Vagina (tissue), 2 donors: ENCODE measurements around the gene MED31. TPM values are rescaled to one million over a fixed set of nuclear protein-coding genes. Genes with fewer than 3 reads are reported as not detected.
"Not testable (repeated sequence)": the region's sequence is repeated elsewhere in the genome, so short reads cannot be mapped to it uniquely, and the experiment has no call there.

Source experiments
- DNase-seq, 2 donors: peaks; one replicate each; pipeline ENCODE4 v3.0.0-alpha.2; 2017; ENCODE audit errors: extremely low spot score in 2 of 2
- H3K27ac ChIP-seq: fragments of 200-600 bp; sonication (generic); one replicate; pipeline ENCODE4 v1.5.1; 2019
- H3K27me3 ChIP-seq: fragments of 200-600 bp; sonication (generic); one replicate; pipeline ENCODE4 v1.5.1; 2019
- H3K36me3 ChIP-seq, 2 donors: fragments of 200-600 bp; sonication (generic); one replicate each; pipeline ENCODE4 v1.5.1; 2017 to 2019
- H3K4me1 ChIP-seq: fragments of 200-600 bp; sonication (generic); one replicate; pipeline ENCODE4 v1.5.1; 2019
- H3K4me3 ChIP-seq, 2 donors: fragments of 200-600 bp; sonication (generic); 1 replicate in 1 of 2; 2 replicates in 1 of 2; pipeline ENCODE4 v1.5.1; 2016 to 2019
- H3K9me3 ChIP-seq: fragments of 200-600 bp; sonication (generic); one replicate; pipeline ENCODE4 v1.5.1; 2019
- CTCF ChIP-seq, 3 experiments: fragments of 450-650 bp in 2 of 3; fragments of 200-600 bp in 1 of 3; sonication (generic) in 1 of 3; IDR thresholded peaks; one replicate each; pipeline ENCODE4 v1.5.1; 2017 to 2019; ENCODE audit warnings: antibody characterized with exemption in 3 of 3, mild to moderate bottlenecking in 2 of 3, moderate library complexity in 2 of 3
- POLR2A ChIP-seq, 2 donors: fragments of 450-650 bp; IDR thresholded peaks; one replicate each; pipeline ENCODE4 v1.6.1; 2017; ENCODE audit warnings: antibody characterized with exemption in 2 of 2, mild to moderate bottlenecking in 2 of 2, moderate library complexity in 2 of 2
- POLR2AphosphoS5 ChIP-seq, 2 donors: sonication (generic); formaldehyde crosslinking; IDR thresholded peaks; one replicate each; pipeline ENCODE4 v1.9.0; 2017; ENCODE audit warnings: antibody characterized with exemption in 2 of 2, mild to moderate bottlenecking in 2 of 2, low read depth in 1 of 2; ENCODE audit not compliant: insufficient read depth in 1 of 2
- intact Hi-C: fragments of 100-400 bp; cut with DNase I; formaldehyde crosslinking; loops from one replicate; pipeline ENCODE4 v1.15.1; 2023
- total RNA-seq: library from RNA; depleted of rRNA; stranded (reverse); fragments of >200 nt; gene quantifications from one replicate; pipeline ENCODE4 v1.2.3, GENCODE V29; 2016

The MED31 gene
- total RNA-seq, 1 donor from 2014 or later = 13.3 TPM

GRCh38 chr17:6696906-6697305, 45.5 kb upstream of the MED31 start:
- H3K4me3 ChIP-seq = no peak overlapping the region
- no peaks in the 10 kb centered on the region for H3K4me1 ChIP-seq
- no peak for TF ChIP-seq CTCF (IDR thresholded peaks at IDR 0.05)
- no peak for TF ChIP-seq POLR2A (IDR thresholded peaks at IDR 0.05)
- TF ChIP-seq POLR2AphosphoS5 (IDR thresholded peaks at IDR 0.05; ENCODE audit: insufficient read depth in 1 of 2, low read depth in 1 of 2) = no peak
- H3K27ac ChIP-seq = no peak overlapping the region
- intact Hi-C loops = no loop called here
- no peaks in the 10 kb centered on the region for H3K9me3 ChIP-seq
- no peaks in the 10 kb centered on the region for H3K27me3 ChIP-seq
- H3K36me3 ChIP-seq = no peaks in the 10 kb centered on the region
- DNase-seq = no peak

DNA sequence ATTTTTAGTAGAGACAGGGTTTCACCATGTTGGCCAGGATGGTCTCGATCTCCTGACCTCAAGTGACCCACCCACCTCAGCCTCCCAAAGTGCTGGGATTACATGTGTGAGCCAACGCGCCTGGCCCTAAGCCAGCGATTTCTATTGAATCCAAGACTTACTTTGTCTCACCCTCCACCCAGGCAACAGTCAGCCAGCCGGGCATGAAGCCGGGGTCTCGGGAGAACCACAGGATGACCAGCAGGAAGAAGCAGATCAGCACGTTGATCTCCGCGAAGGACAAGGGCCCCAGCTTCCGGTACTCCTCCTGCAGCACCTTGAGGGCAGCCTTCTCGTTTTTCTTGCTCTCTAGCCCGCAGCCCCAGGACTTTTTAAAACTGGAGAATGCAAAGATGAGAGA, 44.2 kb upstream of the MED31 start:
- H3K27ac ChIP-seq = no peak overlapping the region
- no peak for DNase-seq
- no peaks in the 10 kb centered on the region for H3K27me3 ChIP-seq
- TF ChIP-seq CTCF (IDR thresholded peaks at IDR 0.05) = no peak
- H3K4me3 ChIP-seq = no peak overlapping the region
- no peaks in the 10 kb centered on the region for H3K9me3 ChIP-seq
- no peaks in the 10 kb centered on the region for H3K36me3 ChIP-seq
- intact Hi-C loops = no loop called here
- H3K4me1 ChIP-seq = no peaks in the 10 kb centered on the region

DNA sequence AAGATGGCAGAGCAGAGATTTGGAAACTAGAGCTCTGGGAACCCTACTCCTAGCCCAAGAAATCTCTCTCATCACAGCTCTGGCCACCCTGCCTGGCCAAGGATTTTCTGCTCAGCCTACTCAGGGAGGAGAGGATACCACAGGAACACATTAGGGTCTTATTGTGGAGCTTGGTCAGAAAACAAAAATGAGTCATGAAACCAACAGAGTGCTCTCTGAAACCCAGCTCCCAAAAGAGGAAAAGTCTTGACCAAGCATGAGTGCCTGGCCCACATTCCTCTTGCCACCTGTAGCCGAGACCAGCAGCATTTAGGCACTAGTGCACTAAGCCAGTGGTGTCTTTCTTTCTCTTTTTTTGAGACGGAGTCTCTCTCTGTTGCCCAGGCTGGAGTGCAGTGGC, 43.6 kb upstream of the MED31 start:
- Histone ChIP-seq H3K27me3 (no peaks in the 10 kb centered on the region), H3K4me3 (no peak overlapping the region), H3K4me1 (no peaks in the 10 kb centered on the region), H3K9me3 (no peaks in the 10 kb centered on the region), H3K36me3 (no peaks in the 10 kb centered on the region), H3K27ac (no peak overlapping the region)
- intact Hi-C loops = no loop called here
- no peak for DNase-seq
- TF ChIP-seq POLR2A (IDR thresholded peaks at IDR 0.05) (no peak), CTCF (IDR thresholded peaks at IDR 0.05) (no peak), POLR2AphosphoS5 (IDR thresholded peaks at IDR 0.05; ENCODE audit: insufficient read depth in 1 of 2, low read depth in 1 of 2) (no peak)

DNA sequence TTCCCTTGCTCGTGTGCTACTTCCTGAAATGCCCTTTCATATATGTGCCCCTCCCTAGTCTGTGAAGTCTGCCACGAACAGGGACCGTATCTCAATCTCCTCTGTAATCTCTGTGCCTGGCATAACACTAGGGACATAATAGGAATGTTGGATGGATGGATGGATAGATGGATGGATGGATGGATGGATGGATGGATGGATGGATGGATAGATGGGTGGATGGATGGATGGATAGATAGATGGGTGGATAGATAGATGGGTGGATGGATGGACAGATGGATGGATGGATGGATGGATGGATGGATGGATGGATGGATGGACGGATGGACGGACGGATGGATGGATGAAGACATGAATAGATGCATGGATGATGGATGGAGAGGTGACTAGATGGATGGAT, 40.6 kb upstream of the MED31 start:
- H3K27me3 ChIP-seq, H3K4me1 ChIP-seq, DNase-seq, H3K4me3 ChIP-seq, H3K27ac ChIP-seq, H3K36me3 ChIP-seq, H3K9me3 ChIP-seq, intact Hi-C loops: not testable (repeated sequence)

DNA sequence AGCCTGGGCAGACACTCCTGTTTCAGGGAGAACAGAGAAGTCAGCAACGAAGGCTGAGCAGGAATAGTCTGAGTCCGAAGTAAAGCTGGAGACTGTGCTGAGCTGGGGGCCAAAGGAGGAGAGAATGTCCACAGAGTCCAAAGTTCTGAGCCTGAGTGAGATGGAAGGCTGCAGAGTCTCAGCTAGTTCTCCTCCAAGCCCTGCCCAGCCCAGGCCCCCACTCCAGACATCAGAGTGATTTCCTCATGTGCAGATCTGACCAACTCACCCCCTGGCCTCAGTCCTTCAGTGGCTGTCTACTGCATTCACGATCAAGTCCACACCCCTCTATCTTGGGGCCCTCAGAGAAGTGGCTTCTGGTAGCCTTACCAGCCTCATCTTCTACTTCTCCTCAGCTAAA, 40.1 kb upstream of the MED31 start:
- no peaks in the 10 kb centered on the region for H3K36me3 ChIP-seq
- intact Hi-C loops = no loop called here

More for the DNA sequence above, 40.1 kb upstream of the MED31 start:
- no peaks in the 10 kb centered on the region for H3K4me1 ChIP-seq
- no peak overlapping the region for H3K4me3 ChIP-seq
- no peaks in the 10 kb centered on the region for H3K9me3 ChIP-seq
- no peaks in the 10 kb centered on the region for H3K27me3 ChIP-seq
- no peak for DNase-seq
- H3K27ac ChIP-seq = no peak overlapping the region
- TF ChIP-seq CTCF (IDR thresholded peaks at IDR 0.05) (no peak), POLR2A (IDR thresholded peaks at IDR 0.05) (no peak), POLR2AphosphoS5 (IDR thresholded peaks at IDR 0.05; ENCODE audit: insufficient read depth in 1 of 2, low read depth in 1 of 2) (no peak)
